ENCODE measurements around the gene FEM1A.
"Not testable (repeated sequence)": the region's sequence is repeated elsewhere in the genome, so short reads cannot be mapped to it uniquely, and the experiment has no call there.

Gene FEM1A

GRCh38 chr19:4773047-4773640 lies 18.4 kb upstream of the FEM1A start:
- Histone ChIP-seq H3K27ac (no peak overlapping the region), H3K4me3 (no peak overlapping the region)

- no peak overlapping the region for H3K27ac ChIP-seq
- no peak overlapping the region for H3K4me3 ChIP-seq
Observed at GRCh38 chr19:4774136-4774535, 17.4 kb upstream of the FEM1A start.

- no peak overlapping the region for H3K4me3 ChIP-seq
- H3K27ac ChIP-seq: no peak overlapping the region
Observed at GRCh38 chr19:4775627-4776152, 15.8 kb upstream of the FEM1A start.

- Histone ChIP-seq H3K4me3 (no peak overlapping the region), H3K27ac (no peak overlapping the region)
Observed at GRCh38 chr19:4776436-4777211, 14.9 kb upstream of the FEM1A start.

GRCh38 chr19:4778124-4778523 lies 13.4 kb upstream of the FEM1A start:
- H3K27ac ChIP-seq, H3K4me3 ChIP-seq: not testable (repeated sequence)

- Histone ChIP-seq H3K4me3 (no peak overlapping the region), H3K27ac (no peak overlapping the region)
Observed at GRCh38 chr19:4780860-4781259, 10.7 kb upstream of the FEM1A start.

- H3K27ac ChIP-seq: no peak overlapping the region
- H3K4me3 ChIP-seq: no peak overlapping the region
Observed at GRCh38 chr19:4781801-4782200, 9.7 kb upstream of the FEM1A start.

GRCh38 chr19:4786412-4787016 lies 5.0 kb upstream of the FEM1A start:
- not testable (repeated sequence) for H3K4me3 ChIP-seq, H3K27ac ChIP-seq

- H3K27ac ChIP-seq: peak overlapping the region; percentile 60 to 99 (median 97)
- peak overlapping the region; percentile 88 to 98 (median 95) for H3K4me3 ChIP-seq
Observed at GRCh38 chr19:4792019-4792865, 708 bp downstream of the FEM1A start.

GRCh38 chr19:4792866-4793195 lies 1.3 kb downstream of the FEM1A start:
- H3K27ac ChIP-seq: peak overlapping the region in 6 of 21 experiments; percentile 91 to 98 (median 97)
- peak overlapping the region; percentile 88 to 98 (median 95) for H3K4me3 ChIP-seq

- Histone ChIP-seq H3K4me3 (peak overlapping the region in 2 of 7 experiments; percentile 25 to 98), H3K27ac (peak overlapping the region in 3 of 21 experiments; percentile 8 to 98 (median 57))
Observed at GRCh38 chr19:4793278-4793677, 1.7 kb downstream of the FEM1A start.

GRCh38 chr19:4794971-4795370 lies 3.4 kb downstream of the FEM1A start:
- H3K4me3 ChIP-seq: peak overlapping the region in 1 of 7 experiments; percentile 25
- H3K27ac ChIP-seq: peak overlapping the region in 17 of 21 experiments; percentile 8 to 75 (median 57)

GRCh38 chr19:4795400-4795799 lies 3.9 kb downstream of the FEM1A start:
- peak overlapping the region in 18 of 21 experiments; percentile 8 to 75 (median 54) for H3K27ac ChIP-seq
- H3K4me3 ChIP-seq: peak overlapping the region in 1 of 7 experiments; percentile 25

- peak overlapping the region in 19 of 21 experiments; percentile 46 to 90 (median 79) for H3K27ac ChIP-seq
- peak overlapping the region in 1 of 7 experiments; percentile 7 for H3K4me3 ChIP-seq
Observed at GRCh38 chr19:4800591-4801081, 9.1 kb downstream of the FEM1A start.

- Histone ChIP-seq H3K27ac (peak overlapping the region in 12 of 21 experiments; percentile 25 to 90 (median 64)), H3K4me3 (peak overlapping the region in 1 of 7 experiments; percentile 7)
Observed at GRCh38 chr19:4801085-4801619, 9.6 kb downstream of the FEM1A start.

- H3K27ac ChIP-seq: no peak overlapping the region
- H3K4me3 ChIP-seq: no peak overlapping the region
Observed at GRCh38 chr19:4802711-4803110, 11.2 kb downstream of the FEM1A start.

- Histone ChIP-seq H3K4me3 (no peak overlapping the region), H3K27ac (no peak overlapping the region)
Observed at GRCh38 chr19:4803736-4804695, 12.5 kb downstream of the FEM1A start.

GRCh38 chr19:4805140-4805539 lies 13.6 kb downstream of the FEM1A start:
- H3K4me3 ChIP-seq, H3K27ac ChIP-seq: not testable (repeated sequence)

All from skin epidermis (tissue), 12 donors.